Activated naive CD8-positive, alpha-beta T cell treated with anti-CD3 and anti-CD28 coated beads for 36 hours (primary cell): Measurements from ENCODE around the gene CDHR2. TPM values are rescaled to one million over a fixed set of nuclear protein-coding genes. Genes with fewer than 3 reads are reported as not detected.
"Not testable (repeated sequence)": the region's sequence is repeated elsewhere in the genome, so short reads cannot be mapped to it uniquely, and the experiment has no call there.

Experiments
- DNase-seq: peaks from one replicate; pipeline ENCODE4 v3.0.0; 2021
- H3K27ac Mint-ChIP-seq: one replicate; pipeline ENCODE4 v1.8.0; 2022; ENCODE audit warnings: mild to moderate bottlenecking, moderate library complexity, mixed read lengths
- H3K27me3 Mint-ChIP-seq: one replicate; pipeline ENCODE4 v1.8.0; 2022; ENCODE audit warnings: mild to moderate bottlenecking, mixed read lengths
- H3K36me3 Mint-ChIP-seq: one replicate; pipeline ENCODE4 v1.8.0; 2021; ENCODE audit warnings: mild to moderate bottlenecking, mixed read lengths
- H3K4me1 Mint-ChIP-seq: one replicate; pipeline ENCODE4 v1.8.0; 2021; ENCODE audit warnings: mixed read lengths
- H3K4me3 Mint-ChIP-seq: one replicate; pipeline ENCODE4 v1.8.0; 2022; ENCODE audit warnings: mild to moderate bottlenecking, moderate library complexity, mixed read lengths
- H3K9me3 Mint-ChIP-seq: one replicate; pipeline ENCODE4 v1.8.0; 2022; ENCODE audit warnings: mixed read lengths
- total RNA-seq, 2 experiments: library from RNA; stranded (reverse); gene quantifications; one replicate each; pipeline ENCODE4 v1.2.3, GENCODE V29; 2021

CDHR2 gene
- total RNA-seq, 2 experiments from 2014 or later = 0.31 to 0.44 TPM

DNA sequence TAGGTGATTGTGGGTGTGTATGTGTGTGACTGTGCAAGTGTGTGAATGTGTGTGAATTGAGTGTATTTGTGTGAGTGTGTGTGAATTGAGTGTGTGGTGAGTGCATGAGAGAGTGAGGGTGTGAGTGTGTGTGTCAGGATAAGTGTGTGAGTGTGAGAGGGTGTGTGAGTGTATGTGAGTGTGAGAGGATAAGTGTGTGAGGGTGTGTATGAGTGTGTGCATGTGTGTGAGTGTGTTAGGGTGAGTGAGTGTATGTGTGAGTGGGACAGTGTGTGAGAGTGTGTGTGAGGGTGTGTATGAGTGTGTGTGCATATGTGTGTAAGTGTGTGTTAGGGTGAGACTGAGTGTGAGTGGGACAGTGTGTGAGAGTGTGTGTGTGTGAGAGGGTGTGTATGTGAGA lies 39.2 kb downstream of the CDHR2 start:
- Mint-ChIP-seq H3K27ac (no peak overlapping the region), H3K36me3 (no peaks in the 10 kb centered on the region), H3K27me3 (no peaks in the 10 kb centered on the region), H3K4me3 (no peak overlapping the region), H3K4me1 (no peaks in the 10 kb centered on the region), H3K9me3 (peaks cover 7% of the 10 kb centered on the region)
- DNase-seq = no peak

DNA sequence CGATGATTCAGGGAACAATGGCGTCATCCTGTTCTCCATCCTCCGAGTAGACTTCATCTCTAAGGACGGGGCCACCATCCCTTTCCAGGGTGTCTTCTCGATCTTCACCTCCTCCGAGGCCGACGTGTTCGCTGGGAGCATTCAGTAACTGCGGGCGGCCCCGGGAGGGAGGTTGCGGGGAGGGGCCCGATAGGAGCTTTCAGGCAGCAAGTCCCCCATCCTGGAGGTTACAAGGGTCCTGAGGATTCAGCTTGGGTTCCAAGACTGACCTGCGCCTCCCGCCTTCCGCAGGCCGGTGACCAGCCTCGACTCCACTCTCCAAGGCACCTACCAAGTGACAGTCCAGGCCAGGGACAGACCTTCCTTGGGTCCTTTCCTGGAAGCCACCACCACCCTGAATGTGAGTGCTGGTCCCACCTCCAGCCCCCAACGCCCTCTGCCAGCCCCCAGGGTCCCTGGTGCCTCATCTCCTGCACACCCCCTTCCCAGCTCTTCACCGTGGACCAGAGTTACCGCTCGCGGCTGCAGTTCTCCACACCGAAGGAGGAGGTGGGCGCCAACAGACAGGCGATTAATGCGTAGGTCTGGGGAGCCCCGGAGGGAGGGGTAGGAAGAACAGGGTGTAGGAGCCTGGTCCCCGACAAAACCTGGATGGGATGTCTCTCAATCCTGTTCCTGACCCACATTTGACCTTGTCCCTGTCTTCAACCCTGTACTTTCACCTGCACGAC lies 40.1 kb downstream of the CDHR2 start:
- H3K27ac Mint-ChIP-seq = no peak overlapping the region
- no peak for DNase-seq
- H3K9me3 Mint-ChIP-seq = peaks cover 7% of the 10 kb centered on the region
- H3K4me3 Mint-ChIP-seq = no peak overlapping the region
- H3K36me3 Mint-ChIP-seq = no peaks in the 10 kb centered on the region
- no peaks in the 10 kb centered on the region for H3K4me1 Mint-ChIP-seq
- no peaks in the 10 kb centered on the region for H3K27me3 Mint-ChIP-seq

DNA sequence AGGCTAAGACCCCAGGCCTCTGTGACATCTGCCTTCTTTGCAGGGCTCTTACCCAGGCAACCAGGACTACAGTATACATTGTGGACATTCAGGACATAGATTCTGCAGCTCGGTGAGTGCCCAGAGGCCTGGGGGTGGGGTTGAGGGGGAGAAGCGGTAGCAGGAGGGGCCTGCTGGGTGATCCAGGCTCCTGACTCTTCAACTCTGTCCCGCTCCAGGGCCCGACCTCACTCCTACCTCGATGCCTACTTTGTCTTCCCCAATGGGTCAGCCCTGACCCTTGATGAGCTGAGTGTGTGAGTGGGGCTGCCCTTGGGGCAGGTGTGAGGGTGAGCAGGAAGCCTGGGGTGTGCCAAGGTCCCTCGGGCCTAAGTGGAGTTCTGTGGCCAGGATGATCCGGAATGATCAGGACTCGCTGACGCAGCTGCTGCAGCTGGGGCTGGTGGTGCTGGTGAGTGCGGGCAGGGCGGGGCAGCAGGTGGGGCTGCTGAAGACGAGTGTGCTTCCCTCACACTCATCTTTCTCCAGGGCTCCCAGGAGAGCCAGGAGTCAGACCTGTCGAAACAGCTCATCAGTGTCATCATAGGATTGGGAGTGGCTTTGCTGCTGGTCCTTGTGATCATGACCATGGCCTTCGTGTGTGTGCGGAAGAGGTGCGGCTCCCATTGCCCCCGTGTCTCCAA lies 41.0 kb downstream of the CDHR2 start:
- Mint-ChIP-seq H3K4me1 (no peaks in the 10 kb centered on the region), H3K27ac (no peak overlapping the region), H3K36me3 (no peaks in the 10 kb centered on the region), H3K4me3 (no peak overlapping the region), H3K27me3 (no peaks in the 10 kb centered on the region), H3K9me3 (peaks cover 6% of the 10 kb centered on the region)
- no peak for DNase-seq

DNA sequence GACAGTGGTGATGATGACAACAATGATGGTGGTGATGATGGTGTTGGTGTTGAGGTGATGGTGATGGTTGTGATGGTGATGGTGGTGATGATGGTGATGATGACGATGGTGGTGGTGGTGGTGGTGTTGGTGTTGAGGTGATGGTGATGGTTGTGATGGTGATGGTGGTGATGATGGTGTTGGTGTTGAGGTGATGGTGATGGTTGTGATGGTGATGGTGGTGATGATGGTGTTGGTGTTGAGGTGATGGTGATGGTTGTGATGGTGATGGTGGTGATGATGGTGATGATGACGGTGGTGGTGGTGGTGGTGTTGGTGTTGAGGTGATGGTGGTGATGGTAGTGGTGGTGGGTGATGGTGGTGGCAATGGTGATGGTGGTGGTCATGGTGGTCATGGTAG lies 42.5 kb downstream of the CDHR2 start:
- H3K36me3 Mint-ChIP-seq, H3K4me3 Mint-ChIP-seq, DNase-seq, H3K27ac Mint-ChIP-seq, H3K9me3 Mint-ChIP-seq, H3K4me1 Mint-ChIP-seq: not testable (repeated sequence)
- H3K27me3 Mint-ChIP-seq = peaks cover 12% of the 10 kb centered on the region

DNA sequence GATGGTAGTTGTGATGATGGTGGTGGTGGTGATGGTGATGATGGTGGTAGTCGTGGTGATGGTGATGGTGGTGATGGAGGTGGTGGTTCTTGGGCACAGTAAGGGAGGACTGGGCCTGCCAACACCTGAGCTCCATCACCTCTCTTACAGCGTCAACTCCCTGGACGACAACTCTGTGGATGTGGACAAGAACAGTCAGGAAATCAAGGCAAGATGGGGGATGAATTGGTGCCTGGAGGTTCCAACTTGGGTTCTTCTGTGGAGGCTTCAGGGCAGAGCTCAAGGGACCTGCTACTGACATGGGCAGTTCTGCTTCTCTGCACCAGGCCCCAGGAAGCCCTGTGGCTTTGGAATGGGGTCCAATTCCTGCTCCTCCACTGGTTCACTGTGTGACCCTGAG lies 43.4 kb downstream of the CDHR2 start:
- DNase-seq = no peak
- no peak overlapping the region for H3K4me3 Mint-ChIP-seq
- H3K4me1 Mint-ChIP-seq = peaks cover 6% of the 10 kb centered on the region
- no peaks in the 10 kb centered on the region for H3K36me3 Mint-ChIP-seq
- H3K27me3 Mint-ChIP-seq = peaks cover 13% of the 10 kb centered on the region
- no peak overlapping the region for H3K27ac Mint-ChIP-seq
- no peaks in the 10 kb centered on the region for H3K9me3 Mint-ChIP-seq

DNA sequence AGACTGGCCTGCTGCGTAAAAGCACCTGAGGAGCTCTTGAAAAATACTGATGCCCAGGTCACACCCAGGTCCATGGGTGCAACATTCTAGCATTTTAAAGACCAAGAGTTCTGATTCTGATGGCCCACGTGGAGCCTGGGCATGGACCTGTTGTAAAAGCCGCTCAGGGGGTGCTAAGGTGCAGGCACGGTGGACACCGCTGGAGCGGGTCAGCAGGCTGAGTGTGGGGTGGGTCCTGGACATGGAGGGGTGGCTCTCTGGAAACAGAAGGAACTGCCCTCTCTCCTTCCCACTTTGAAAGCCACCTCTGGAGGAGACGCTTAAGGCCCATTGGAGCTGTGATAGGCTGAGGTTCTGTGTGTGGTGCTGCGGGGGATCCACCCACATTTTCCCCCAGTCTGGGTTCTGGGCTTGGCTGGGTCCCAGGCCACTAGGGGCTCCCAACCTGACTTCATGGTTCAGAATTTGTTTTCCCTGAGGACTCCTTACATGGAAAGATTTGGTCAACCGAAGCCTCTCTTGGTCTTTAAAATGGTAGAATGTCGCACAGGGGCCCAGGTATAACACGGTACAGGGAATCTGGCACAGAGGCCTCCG lies 44.2 kb downstream of the CDHR2 start:
- Mint-ChIP-seq H3K36me3 (no peaks in the 10 kb centered on the region), H3K9me3 (no peaks in the 10 kb centered on the region), H3K27me3 (peaks cover 17% of the 10 kb centered on the region), H3K4me3 (no peak overlapping the region), H3K4me1 (peaks cover 6% of the 10 kb centered on the region), H3K27ac (no peak overlapping the region)
- no peak for DNase-seq

DNA sequence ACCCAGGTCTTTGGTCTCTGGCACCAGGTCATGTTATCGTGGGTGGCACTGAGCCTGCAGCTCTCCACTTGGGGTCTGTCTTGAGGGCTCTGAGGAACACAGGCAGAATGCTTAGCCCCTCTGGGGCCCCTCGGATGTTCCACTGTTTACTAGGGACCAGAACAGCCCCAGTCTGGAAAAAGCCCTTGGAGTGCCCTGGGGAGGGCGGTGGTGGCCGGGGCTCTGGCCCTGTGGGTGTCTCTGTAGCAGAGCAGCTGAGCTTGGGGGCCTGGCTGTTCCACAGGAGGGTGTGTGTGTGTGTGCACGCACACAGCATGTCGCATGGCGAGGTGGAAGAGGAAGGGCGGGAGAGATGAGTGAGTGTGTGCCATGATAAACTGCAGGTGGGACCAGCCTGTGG lies 45.4 kb downstream of the CDHR2 start:
- DNase-seq = no peak
- Mint-ChIP-seq H3K9me3 (no peaks in the 10 kb centered on the region), H3K4me1 (peaks cover 6% of the 10 kb centered on the region), H3K27ac (no peak overlapping the region), H3K36me3 (no peaks in the 10 kb centered on the region), H3K4me3 (no peak overlapping the region), H3K27me3 (peaks cover 22% of the 10 kb centered on the region)

DNA sequence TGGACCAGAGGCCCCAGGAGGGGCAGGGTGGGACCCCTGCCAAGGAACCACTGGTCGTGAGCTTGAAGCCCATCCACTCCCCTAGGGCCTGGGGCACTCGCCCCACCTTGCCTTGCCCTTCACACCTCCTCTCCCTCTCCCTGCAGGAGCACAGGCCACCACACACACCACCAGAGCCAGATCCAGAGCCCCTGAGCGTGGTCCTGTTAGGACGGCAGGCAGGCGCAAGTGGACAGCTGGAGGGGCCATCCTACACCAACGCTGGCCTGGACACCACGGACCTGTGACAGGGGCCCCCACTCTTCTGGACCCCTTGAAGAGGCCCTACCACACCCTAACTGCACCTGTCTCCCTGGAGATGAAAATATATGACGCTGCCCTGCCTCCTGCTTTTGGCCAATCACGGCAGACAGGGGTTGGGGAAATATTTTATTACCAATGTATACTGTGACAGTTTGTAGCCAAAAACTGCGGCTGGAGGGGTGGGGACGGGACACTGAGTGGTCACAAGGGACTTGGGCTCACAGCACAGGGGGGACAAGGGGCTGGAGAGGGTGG lies 46.3 kb downstream of the CDHR2 start:
- H3K4me1 Mint-ChIP-seq = peaks cover 11% of the 10 kb centered on the region

DNA sequence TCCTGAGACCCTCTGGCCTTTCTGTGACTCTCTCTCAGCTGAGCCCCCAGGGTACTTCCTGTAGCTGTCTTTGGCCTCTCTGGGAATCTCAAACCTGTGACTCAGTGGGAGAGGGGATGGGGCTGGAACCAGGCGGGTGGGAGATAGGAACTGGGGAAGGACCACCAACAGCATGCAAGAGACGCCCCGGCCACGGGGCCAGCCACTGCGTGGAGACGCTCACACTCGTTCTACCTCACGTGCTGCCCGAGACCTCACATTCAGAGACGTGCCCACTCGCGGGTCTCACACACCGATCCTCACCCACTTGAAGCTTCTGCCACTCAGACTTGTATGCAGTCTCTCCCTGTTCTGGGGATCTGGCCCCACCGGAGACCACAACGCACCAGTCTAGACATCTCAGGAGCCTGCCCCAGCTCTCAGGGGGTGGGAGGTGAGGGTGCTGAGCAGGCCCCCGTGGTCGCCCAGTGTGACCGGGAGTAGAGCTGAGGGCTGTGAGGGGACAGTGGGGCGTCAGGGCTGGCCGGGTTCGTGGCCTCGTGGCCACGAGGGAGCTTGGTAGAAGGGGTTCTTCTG lies 47.0 kb downstream of the CDHR2 start:
- DNase-seq = no peak
- H3K36me3 Mint-ChIP-seq = no peaks in the 10 kb centered on the region
- peak overlapping the region; percentile 65 for H3K4me3 Mint-ChIP-seq
- H3K4me1 Mint-ChIP-seq = peaks cover 11% of the 10 kb centered on the region
- no peak overlapping the region for H3K27ac Mint-ChIP-seq
- H3K9me3 Mint-ChIP-seq = no peaks in the 10 kb centered on the region
- H3K27me3 Mint-ChIP-seq = peaks cover 22% of the 10 kb centered on the region

More for the DNA sequence above, 46.3 kb downstream of the CDHR2 start:
- Mint-ChIP-seq H3K36me3 (no peaks in the 10 kb centered on the region), H3K4me3 (no peak overlapping the region), H3K27ac (no peak overlapping the region), H3K27me3 (peaks cover 22% of the 10 kb centered on the region), H3K9me3 (no peaks in the 10 kb centered on the region)
- DNase-seq = no peak

DNA sequence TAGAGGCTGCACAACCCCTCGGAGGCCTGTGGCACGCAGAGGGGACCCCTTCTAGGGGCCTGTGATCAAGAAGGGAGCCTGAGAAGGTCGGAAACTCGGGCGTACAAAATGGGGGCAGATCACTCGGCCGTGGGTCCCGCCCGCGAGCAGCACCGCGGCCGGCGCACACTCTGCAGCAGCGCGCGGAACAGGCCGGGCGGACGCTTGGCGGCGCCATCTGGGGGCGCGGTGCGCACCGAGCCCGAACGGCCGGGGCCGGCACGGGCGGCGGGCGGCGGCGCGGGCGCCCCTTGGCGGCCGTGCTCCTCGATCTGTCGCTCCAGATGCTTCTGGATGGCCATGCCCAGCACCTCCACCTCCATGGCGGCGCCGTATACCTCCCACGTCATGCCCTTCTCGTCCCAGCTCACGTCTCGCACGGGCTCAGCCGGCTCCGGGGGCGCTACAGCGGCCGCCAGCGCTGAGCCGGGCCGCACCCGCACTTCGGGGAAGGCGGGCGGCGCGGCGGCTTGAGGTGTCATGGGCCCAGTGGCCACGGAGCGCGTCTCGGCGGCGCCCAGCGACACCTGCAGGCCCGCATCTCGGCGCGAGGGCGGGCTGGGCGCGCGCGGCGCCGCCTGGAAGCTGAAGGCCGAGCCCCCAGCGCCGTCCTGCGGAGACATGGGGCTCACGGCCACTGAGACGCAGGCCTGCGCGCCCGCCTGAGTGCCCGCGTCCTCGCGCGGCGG lies 47.7 kb downstream of the CDHR2 start:
- Mint-ChIP-seq H3K4me1 (peaks cover 11% of the 10 kb centered on the region), H3K36me3 (no peaks in the 10 kb centered on the region), H3K27ac (no peak overlapping the region), H3K27me3 (peaks cover 22% of the 10 kb centered on the region), H3K9me3 (no peaks in the 10 kb centered on the region), H3K4me3 (peak overlapping the region; percentile 65)
- peak; percentile 75 for DNase-seq

DNA sequence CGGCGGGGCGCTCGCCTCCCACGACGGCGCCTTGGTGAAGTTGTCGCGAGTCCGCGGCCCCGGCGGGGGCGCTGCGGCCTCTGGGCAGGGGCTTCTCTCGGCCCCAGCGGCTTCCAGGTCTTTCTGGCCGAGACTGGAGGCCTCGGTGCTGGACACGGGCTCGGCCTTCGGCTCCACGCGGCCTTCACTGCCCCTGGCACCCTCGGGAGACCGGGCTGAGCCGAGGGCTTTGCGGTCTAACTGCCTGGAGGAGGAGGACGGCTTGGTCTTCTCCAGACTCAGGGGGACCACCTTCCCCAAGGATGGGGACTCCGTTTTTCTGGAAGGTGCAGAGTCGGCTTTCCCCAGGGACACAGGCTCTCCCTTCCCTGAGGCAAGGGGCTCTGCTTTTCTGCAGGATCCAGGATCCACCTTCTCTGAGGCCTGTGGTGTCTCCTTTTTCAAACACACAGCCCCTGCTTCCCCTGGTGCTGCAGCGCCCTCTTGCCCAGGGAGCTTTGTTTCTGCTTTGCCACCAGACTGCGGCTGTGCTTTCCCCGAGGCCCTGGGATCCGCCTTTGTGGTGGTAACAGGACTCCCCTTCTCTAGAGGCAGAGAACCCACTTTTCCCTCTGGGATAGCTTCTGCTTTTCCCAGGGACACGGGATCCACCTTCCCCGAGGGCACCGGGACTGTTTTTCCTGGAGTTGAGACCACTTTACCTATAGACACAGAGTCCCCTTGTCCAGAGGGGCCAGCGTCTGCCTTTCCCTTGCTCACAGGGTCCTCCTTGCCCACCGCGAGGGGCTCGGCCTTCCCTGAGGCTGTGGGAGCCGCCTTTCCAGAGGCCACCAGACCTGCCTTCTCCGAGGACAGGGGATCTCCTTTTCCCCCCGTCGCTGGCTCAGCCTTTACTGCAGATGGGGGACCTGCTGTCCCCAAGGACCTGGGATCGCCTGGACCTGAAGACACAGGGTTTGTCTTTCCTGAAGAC lies 48.6 kb downstream of the CDHR2 start:
- H3K4me3 Mint-ChIP-seq = peak overlapping the region; percentile 38
- H3K9me3 Mint-ChIP-seq = no peaks in the 10 kb centered on the region
- H3K27ac Mint-ChIP-seq = no peak overlapping the region
- no peaks in the 10 kb centered on the region for H3K36me3 Mint-ChIP-seq
- peaks cover 11% of the 10 kb centered on the region for H3K4me1 Mint-ChIP-seq
- DNase-seq = no peak
- H3K27me3 Mint-ChIP-seq = peaks cover 22% of the 10 kb centered on the region

DNA sequence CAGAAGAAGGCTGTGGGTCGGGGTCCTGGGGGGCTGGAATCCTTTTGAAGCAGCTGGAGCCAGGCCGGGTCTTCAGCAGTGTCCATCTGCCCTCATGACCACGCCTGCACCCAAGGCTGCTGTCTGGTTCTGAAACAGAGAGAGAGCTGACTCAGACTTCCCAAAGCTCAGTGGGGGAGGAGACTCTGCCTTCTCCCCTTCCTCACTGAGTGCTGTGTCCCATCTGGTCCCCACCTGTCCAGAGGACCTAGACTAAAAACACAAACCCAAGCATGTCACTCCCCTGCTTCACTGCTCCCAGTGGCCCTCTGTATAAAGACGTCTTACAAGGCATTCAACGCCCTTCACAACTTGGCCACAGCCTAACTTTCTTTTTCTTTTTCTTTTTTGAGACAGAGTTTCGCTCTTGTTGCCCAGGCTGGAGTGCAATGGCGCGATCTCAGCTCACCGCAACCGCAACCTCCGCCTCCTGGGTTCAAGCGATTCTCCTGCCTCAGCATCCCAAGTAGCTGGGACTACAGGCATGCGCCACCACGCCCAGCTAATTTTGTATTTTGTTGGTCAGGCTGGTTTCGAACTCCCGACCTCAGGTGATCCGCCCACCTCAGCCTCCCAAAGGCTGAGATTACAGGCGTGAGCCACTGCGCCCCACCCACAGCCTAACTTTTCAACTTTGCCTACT lies 50.7 kb downstream of the CDHR2 start:
- not testable (repeated sequence) for H3K4me3 Mint-ChIP-seq, H3K9me3 Mint-ChIP-seq, H3K36me3 Mint-ChIP-seq, H3K27ac Mint-ChIP-seq, DNase-seq
- H3K27me3 Mint-ChIP-seq = peaks cover 30% of the 10 kb centered on the region
- peaks cover 11% of the 10 kb centered on the region for H3K4me1 Mint-ChIP-seq

DNA sequence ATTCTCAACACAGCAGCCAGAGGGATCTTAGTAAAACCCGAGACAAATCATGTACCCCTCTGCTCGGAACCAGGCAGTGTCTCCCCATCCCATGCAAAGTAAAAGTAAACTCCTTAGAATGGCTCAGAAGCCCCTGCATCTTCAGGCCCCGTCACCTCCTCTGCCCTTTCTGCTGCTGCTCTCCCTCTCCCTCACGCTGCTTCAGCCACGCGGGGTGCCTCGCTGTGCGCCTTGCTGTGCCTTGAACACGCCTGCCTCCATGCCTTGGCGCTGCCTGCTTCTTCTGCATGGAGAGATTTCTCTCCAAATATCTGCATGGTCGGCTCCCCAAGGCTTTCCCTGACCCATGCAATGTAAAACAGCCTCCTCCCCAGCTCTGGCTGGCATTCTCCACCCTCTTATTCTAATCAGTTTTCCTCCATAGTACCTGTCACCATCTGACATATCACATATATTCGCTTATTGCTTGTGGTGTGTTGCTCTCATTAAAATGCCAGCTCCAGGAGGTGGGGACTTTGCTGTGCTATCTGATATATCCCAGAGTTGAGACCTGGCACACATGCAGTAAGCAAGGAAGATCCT lies 52.9 kb downstream of the CDHR2 start:
- no peak overlapping the region for H3K27ac Mint-ChIP-seq
- peaks cover 17% of the 10 kb centered on the region for H3K27me3 Mint-ChIP-seq
- no peak for DNase-seq
- H3K9me3 Mint-ChIP-seq = no peaks in the 10 kb centered on the region
- H3K4me3 Mint-ChIP-seq = no peak overlapping the region
- peaks cover 5% of the 10 kb centered on the region for H3K4me1 Mint-ChIP-seq
- H3K36me3 Mint-ChIP-seq = no peaks in the 10 kb centered on the region
